ENCODE measurements around the gene PCDHGA2.

DNA sequence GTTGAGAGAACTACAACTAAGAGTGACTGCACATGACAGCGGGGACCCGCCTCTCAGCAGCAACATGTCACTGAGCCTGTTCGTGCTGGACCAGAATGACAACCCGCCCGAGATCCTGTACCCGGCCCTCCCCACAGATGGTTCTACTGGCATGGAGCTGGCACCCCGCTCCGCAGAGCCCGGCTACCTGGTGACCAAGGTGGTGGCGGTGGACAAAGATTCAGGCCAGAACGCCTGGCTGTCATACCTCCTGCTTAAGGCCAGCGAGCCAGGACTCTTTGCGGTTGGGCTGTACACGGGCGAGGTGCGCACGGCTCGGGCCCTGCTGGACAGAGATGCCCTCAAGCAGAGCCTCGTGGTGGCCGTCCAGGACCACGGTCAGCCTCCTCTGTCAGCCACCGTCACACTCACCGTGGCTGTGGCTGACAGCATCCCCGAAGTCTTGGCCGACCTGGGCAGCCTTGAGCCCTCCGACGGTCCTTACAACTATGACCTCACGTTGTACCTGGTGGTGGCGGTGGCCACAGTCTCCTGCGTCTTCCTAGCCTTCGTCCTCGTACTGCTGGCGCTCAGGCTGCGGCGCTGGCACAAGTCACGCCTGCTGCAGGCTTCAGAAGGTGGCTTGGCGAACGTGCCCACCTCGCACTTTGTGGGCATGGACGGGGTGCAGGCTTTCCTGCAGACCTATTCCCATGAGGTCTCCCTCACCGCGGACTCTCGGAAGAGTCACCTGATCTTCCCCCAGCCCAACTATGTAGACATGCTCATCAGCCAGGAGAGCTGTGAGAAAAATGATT, 46.1 kb downstream of the PCDHGA2 start:
- TF ChIP-seq, protein P1, sequence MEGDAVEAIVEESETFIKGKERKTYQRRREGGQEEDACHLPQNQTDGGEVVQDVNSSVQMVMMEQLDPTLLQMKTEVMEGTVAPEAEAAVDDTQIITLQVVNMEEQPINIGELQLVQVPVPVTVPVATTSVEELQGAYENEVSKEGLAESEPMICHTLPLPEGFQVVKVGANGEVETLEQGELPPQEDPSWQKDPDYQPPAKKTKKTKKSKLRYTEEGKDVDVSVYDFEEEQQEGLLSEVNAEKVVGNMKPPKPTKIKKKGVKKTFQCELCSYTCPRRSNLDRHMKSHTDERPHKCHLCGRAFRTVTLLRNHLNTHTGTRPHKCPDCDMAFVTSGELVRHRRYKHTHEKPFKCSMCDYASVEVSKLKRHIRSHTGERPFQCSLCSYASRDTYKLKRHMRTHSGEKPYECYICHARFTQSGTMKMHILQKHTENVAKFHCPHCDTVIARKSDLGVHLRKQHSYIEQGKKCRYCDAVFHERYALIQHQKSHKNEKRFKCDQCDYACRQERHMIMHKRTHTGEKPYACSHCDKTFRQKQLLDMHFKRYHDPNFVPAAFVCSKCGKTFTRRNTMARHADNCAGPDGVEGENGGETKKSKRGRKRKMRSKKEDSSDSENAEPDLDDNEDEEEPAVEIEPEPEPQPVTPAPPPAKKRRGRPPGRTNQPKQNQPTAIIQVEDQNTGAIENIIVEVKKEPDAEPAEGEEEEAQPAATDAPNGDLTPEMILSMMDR (IDR thresholded peaks at IDR 0.05) = no peak
- no peak for TF ChIP-seq POLR2A (IDR thresholded peaks at IDR 0.05)
